ENCODE data around the gene SIPA1L3.
"Not testable (repeated sequence)": the region's sequence is repeated elsewhere in the genome, so short reads cannot be mapped to it uniquely, and the experiment has no call there.

SIPA1L3 gene

DNA sequence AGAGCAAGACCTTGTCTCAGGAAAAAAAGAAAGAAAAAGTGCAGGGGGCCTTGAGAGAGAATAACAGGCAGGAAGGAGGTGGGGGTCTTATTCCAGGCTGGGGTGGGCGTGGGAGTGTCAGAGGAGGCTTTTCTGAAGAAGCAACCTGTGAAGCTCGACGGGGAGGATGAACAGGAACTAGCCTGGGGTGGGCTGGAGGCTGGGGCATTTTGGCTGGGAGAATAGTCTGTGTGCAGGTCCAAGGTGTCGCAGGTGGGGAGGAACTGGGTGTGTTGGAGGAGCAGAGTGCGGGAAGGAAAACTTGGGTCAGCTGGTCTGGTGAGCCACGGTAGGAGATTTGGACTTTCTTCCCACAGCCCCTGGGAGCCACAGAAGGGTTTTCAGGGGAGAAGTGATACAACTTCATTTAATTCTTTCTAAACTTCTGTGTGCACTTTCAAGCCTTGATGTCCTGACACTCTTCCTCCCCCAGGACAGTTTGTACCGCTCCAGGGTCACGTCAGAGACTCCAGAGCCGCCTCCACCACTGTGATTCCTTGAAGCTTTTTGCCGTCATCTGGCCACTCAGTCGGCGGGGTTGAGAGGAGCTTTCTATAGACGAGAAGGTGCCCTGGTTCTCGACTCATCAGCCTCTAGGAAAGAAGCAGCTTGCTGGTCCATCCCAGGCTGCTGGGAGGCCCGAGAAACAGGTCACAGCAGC is 138.7 kb downstream of the SIPA1L3 start:
- DNase-seq = no peak

- DNase-seq = no peak
These were observed 139.4 kb downstream of the SIPA1L3 start for GRCh38 chr19:38046254-38047048.

DNA sequence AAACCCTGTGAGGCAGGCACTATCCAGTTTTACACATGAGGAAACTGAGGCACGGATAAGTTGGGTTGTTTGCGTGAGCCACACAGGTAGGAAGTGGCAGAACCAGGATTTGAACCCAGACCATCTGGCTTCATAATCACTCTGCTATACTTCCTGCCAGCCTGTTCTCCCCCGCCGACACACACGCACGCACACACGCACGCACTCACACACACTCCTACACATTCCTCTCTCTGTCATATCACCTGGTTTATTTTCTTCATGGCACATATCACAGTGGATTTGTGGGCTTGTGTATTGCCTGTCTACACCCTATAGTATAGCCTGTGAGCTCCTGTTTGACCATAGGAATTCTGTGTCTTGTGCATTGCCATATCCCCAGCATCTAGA is 140.0 kb downstream of the SIPA1L3 start:
- DNase-seq = no peak

DNA sequence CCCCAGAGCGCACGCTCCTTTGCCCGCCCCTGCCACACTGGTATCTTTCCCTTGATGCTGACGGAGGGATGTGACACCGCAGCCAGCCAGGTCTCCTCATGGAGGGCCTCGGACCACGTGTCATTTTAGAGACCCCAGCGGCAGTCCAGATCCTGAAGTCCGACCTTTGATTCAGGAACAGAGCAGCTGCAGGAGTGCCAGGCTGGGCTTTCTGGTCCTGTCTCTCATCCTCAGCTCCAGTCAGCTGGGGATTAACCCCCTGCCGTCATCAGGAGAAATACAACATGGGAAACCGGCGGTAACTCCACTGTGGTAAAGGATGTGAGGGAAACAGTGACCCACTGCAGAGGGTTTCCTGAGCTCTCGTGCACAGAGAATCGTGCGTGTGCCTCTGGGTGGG is 140.6 kb downstream of the SIPA1L3 start:
- DNase-seq = no peak

DNA sequence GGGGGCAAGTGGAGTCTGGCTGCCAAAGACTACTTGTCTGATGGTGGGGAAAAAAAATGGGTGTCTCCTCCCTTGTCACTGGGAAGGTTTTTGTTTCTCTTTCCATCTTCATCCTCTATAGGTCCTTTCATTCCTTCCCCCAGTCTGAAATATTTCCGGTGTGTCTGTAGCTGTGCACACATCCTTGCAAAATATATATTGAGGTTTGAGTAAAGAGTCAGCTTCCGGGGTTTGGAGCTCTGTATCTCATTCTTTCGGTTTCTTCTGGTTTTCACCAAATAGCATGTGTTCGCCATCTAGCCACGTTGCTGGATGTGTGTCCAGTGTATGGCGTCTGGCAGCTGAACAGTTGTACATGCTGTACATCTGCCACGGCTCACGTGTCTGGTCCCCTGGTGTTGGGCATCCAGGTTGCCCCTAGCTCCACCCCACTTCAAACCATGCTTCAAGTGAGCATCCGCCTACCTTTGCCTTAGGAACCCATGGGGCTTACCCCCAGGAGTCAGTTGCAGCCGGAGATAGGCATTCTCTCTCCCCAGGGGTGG is 142.2 kb downstream of the SIPA1L3 start:
- no peak for DNase-seq

DNA sequence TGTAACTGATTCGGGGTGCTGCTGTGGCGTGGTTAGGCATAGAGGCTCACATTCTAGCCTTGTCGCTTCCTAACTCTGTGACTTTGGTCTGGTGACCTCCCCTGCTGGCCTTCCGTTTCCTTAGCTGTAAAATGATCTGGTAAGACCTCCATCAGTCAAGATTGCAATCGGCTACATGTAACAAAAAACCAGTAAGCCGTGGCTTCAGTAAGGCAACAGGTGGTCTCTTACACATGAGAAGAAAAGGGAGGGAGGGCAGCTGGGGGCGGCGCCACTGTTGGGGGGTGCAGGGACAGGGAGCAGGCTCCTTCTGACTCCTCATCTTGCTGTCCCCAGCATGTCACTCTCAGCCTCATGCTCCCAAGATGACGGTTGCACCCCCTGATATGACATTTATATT is 148.0 kb downstream of the SIPA1L3 start:
- no peak for DNase-seq

GRCh38 chr19:38055655-38056521 is 148.9 kb downstream of the SIPA1L3 start:
- no peak for DNase-seq

DNA sequence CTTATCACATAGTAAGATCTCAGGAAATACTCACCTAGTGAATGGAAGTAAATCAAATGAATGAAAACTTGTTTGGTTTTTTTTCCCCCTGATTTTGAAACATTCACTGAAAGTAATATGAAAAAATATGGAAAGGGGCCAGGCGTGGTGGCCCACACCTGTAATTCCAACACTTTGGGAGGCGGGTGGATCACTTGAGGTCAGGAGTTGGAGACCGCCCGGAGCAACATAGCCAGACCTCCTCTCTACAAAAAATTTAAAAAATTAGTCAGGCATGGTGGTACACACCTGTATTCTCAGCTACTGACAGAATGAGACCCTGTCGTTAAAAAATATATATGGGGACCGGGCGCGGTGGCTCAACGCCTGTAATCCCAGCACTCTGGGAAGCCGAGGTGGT is 149.6 kb downstream of the SIPA1L3 start:
- DNase-seq = no peak

DNA sequence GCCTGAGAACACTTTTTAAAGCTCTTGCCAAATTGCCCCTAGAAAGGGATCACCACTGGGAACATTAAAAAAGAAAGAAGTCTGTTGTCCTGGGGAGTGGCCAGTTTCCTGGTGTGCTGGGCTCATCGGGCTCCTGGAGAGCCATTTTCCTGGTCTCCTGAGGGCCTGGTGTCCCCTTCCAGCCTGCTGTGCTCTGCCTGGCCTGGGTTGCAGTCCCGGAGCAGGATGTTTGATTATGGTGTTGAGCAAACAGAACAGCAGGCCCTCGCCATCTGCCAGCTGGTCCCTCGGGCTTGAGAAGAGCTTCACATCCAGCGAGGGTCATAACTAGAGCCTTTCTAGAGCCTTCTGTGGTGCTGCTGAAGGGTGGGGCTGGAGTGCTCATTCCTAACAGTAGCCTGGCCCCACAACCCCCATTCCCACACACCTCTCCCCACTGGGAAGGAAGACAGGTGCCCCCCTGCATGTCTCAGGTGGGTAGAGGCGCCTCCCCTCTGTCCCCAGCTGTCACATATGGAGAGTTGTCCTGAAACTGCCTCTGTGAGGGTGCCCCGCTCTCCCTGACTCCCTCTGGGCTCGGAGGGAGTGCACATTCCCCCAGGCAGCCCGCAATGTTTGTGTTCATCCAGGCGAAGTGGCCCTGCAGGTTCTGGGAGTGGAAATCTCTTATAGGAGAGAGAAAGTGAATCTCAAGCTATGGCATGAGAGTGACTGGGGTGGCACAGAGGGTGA is 151.1 kb downstream of the SIPA1L3 start:
- no peak for DNase-seq

DNA sequence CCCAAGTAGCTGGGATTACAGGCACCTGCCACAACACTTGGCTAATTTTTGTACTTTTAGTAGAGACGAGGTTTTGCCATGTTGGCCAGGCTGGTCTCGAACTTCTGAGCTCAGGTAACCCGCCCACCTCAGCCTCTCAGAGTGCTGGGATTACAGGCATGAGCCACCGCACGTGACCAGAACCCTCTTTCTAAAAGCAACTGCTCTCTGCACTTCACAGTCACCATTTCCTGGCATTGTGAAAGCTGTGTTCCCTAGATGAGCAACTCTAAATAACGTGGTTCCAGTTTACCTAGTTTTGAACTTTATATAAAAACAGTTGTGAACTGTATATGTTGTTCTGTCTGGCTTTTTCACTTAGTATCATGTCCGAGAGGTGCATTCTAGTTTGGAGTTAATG is 152.9 kb downstream of the SIPA1L3 start:
- no peak for DNase-seq

DNA sequence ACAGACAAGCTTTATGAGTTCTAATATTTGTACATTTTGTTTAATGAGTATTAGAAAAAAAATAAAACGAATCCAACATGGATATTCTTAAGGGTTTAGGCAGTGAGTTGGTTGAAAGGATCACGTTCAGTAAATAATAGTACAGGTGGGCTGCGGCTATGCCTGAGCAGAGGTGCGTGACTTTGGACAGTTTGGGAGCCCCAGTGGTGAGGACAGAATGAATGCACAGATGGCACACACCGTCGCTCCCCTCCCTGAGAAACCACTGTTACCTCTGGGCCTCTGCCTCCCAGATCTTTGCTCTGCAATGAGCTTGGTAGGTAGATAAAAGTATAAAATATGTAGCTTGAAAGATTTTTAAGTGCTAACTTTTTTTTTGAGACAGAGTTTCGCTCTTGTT is 153.3 kb downstream of the SIPA1L3 start:
- DNase-seq = no peak

DNA sequence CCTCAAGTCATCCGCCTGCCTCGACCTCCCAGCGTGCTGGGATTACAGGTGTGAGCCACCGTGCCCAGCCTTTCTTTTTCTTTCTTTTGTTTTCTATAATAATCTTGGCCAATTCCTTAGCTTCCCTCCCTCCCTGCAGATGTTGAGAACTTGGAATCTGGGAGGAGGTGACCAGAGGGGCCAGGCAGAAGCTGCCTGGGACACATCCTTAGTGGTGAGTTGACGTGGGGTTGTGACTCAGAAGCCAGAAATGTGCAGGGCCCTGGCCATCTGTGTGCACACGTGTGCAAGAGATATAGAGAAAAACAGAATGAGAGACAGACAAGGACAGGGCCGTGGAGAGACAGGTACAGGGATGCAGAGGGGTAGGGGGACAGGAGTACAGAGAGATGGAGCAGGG is 154.3 kb downstream of the SIPA1L3 start:
- DNase-seq = no peak

- DNase-seq = peak in 6 of 14 donors; percentile 11 to 42 (median 18)
These were observed 156.2 kb downstream of the SIPA1L3 start for GRCh38 chr19:38062959-38063761.

- DNase-seq = no peak
These were observed 156.9 kb downstream of the SIPA1L3 start for GRCh38 chr19:38063928-38064327.

DNA sequence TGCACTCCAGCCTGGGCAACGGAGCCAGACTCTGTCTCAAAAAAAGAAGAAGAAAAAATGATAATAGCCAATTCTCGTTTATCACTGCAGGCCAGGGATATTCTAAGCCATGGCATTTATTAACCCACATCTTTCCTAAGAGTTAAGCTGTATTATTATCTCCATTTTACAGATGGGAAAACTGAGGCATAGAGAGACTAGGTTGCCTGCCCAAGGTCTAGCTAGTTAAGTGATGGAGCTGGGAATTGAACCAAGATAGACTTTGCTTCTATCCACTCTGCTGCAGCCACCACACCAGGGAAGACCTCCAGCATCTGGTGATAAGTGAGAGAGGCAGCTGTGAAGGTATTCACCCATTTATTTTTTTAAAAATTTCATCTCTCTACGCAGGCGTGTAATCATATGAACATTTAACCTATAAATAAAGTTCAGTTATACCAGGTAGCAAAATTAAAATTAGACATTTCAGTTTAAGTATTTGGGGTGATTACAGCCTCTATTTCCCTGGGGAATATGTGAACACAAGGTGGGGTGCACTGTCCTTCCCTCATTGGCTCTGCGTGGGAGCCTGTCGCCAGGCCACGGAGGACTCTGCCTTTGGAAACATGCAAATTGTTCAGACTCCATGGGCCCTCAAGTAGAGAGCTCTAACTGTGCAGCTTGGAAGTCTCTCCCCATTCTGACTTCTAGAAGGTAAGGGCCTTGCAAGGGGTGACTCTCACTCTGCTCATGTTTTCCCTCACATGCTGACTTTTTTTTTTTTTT is 157.8 kb downstream of the SIPA1L3 start:
- DNase-seq = no peak

DNA sequence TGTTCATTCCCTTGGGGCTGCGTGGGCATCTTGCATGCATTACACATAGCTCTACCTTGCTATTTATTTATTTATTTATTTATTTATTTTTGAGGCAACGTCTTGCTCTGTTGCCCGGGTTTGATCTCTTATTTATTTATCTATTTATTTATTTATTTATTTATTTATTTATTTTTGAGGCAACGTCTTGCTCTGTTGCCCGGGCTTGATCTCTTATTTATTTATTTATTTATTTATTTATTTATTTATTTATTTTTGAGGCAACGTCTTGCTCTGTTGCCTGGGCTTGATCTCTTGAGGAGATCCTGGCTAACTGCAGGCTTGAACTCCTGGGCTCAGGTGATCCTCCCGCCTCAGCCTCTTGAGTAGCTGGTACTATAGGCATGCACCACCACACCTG is 158.8 kb downstream of the SIPA1L3 start:
- DNase-seq = not testable (repeated sequence)

DNA sequence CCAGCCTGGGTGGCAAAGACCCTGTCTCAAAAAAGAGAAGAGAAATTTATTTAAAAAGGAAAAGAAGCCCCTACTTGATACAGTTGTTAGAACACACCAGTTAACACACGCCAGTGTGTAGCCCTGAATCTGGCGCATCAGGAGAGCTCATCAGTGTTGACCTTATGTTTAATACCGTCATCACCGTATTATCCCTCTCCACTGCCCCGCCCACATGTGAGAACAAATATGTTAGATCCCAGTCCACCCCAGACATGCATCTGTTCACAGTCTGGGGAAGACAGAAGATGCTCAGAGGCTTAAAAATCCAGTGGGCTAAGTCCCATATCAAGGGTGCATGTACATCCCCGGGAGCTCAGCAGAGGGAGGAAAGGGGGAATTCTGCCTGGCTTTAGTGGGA is 161.8 kb downstream of the SIPA1L3 start:
- DNase-seq = no peak

- DNase-seq = no peak
These were observed 163.6 kb downstream of the SIPA1L3 start for GRCh38 chr19:38070573-38070972.

GRCh38 chr19:38071054-38071453 is 164.0 kb downstream of the SIPA1L3 start:
- not testable (repeated sequence) for DNase-seq

DNA sequence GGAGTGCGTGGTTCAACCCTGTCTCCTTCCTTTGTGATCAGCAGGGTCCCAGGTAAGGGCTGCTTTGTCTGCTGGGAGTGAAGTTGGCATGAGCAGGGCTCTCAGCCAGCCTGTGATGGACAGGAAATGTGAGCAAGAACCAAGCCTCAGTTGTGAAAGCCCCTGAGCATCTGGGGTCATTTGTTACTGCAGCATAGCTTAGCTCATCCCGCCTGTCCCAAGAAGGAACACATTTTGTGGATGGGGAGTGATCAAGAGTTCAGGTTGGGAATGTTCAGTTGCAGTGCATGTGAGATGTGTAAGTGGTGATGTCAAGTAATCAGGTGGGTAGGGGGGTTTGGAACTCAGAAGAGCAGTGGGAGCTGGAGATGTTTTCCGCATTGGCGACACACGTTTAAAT is 164.6 kb downstream of the SIPA1L3 start:
- DNase-seq = no peak
